Activated CD8-positive, alpha-beta T cell treated with anti-CD3 and anti-CD28 coated beads for 36 hours (primary cell): ENCODE measurements around the gene OVCA2. TPM values are rescaled to one million over a fixed set of nuclear protein-coding genes. Genes with fewer than 3 reads are reported as not detected.

ENCODE experiments used
- ATAC-seq: fragments of 200-7000 bp; cut with Tn5 transposase; one replicate; pipeline ENCODE4 v1.10.0; 2021; ENCODE audit warnings: mild to moderate bottlenecking, moderate library complexity
- CTCF ChIA-PET: fragments of 350-600 bp; sonication (Branson Sonifier 250); formaldehyde crosslinking; loops from one replicate; lab custom pipeline; 2021; ENCODE audit warnings: antibody characterized with exemption; lab: Charles Lee
- POLR2A ChIA-PET: fragments of 350-600 bp; sonication (Branson Sonifier 250); formaldehyde crosslinking; loops from one replicate; lab custom pipeline; 2021; ENCODE audit warnings: antibody characterized with exemption; lab: Charles Lee
- DNase-seq: peaks from one replicate; pipeline ENCODE4 v3.0.0-alpha.2; 2020
- H3K27ac Mint-ChIP-seq: one replicate; pipeline ENCODE4 v1.8.0; 2021; ENCODE audit warnings: mild to moderate bottlenecking, mixed read lengths
- H3K27me3 Mint-ChIP-seq: one replicate; pipeline ENCODE4 v1.8.0; 2021; ENCODE audit warnings: mixed read lengths
- H3K36me3 Mint-ChIP-seq: one replicate; pipeline ENCODE4 v1.8.0; 2021; ENCODE audit warnings: low read depth, mixed read lengths
- H3K4me1 Mint-ChIP-seq: one replicate; pipeline ENCODE4 v1.8.0; 2021; ENCODE audit warnings: low read depth, mixed read lengths
- H3K4me3 Mint-ChIP-seq: one replicate; pipeline ENCODE4 v1.8.0; 2021; ENCODE audit warnings: mild to moderate bottlenecking, moderate library complexity, mixed read lengths
- H3K9me3 Mint-ChIP-seq: one replicate; pipeline ENCODE4 v1.8.0; 2021; ENCODE audit warnings: mixed read lengths
- CTCF ChIP-seq: fragments of 200-600 bp; IDR thresholded peaks from one replicate; pipeline ENCODE4 v1.8.0; 2022; ENCODE audit warnings: antibody characterized with exemption, mild to moderate bottlenecking
- intact Hi-C: fragments of 100-400 bp; cut with micrococcal nuclease; formaldehyde crosslinking; loops from one replicate; pipeline ENCODE4 v1.10.0; 2022
- total RNA-seq, 2 experiments: library from RNA; stranded (reverse); gene quantifications; one replicate each; pipeline ENCODE4 v1.2.3, GENCODE V29; 2021

OVCA2 gene
- total RNA-seq, 2 experiments from 2014 or later: 28.0 to 28.5 TPM

GRCh38 chr17:2060681-2061440, 19.0 kb downstream of the OVCA2 start:
- Mint-ChIP-seq H3K36me3 (peaks cover 62% of the 10 kb centered on the region), H3K27ac (no peak overlapping the region), H3K4me1 (peaks cover 13% of the 10 kb centered on the region), H3K9me3 (no peaks in the 10 kb centered on the region), H3K27me3 (no peaks in the 10 kb centered on the region), H3K4me3 (no peak overlapping the region)
- POLR2A ChIA-PET: interaction anchor here (0.6 to 1.3 kb wide), 4 partner anchors 25 to 154 kb away, joined by 3 to 5 read pairs (median 4); no protein-coding TSS in a partner anchor
- CTCF ChIA-PET: interaction anchor here (8.1 to 8.5 kb wide), 2 partner anchors 7 to 188 kb away, joined by 121 to 239 read pairs; no protein-coding TSS in a partner anchor
- no peak for ATAC-seq
- intact Hi-C loops: no loop called here
- TF ChIP-seq CTCF: no peak
- no peak for DNase-seq

GRCh38 chr17:2061441-2061958, 19.7 kb downstream of the OVCA2 start:
- intact Hi-C loops: no loop called here
- CTCF ChIA-PET: no interaction called here

GRCh38 chr17:2062571-2063183, 20.9 kb downstream of the OVCA2 start:
- ATAC-seq (no peak), DNase-seq (no peak)
- H3K36me3 Mint-ChIP-seq: peaks cover 68% of the 10 kb centered on the region
- no peak overlapping the region for H3K4me3 Mint-ChIP-seq
- ChIA-PET CTCF (no interaction called here), POLR2A (interaction anchor here (1.5 to 2.0 kb wide), 2 partner anchors 10 to 191 kb away, joined by 3 to 5 read pairs; no protein-coding TSS in a partner anchor)
- H3K4me1 Mint-ChIP-seq: peaks cover 20% of the 10 kb centered on the region
- TF ChIP-seq CTCF: no peak
- H3K9me3 Mint-ChIP-seq: no peaks in the 10 kb centered on the region
- H3K27me3 Mint-ChIP-seq: no peaks in the 10 kb centered on the region
- intact Hi-C loops: no loop called here
- H3K27ac Mint-ChIP-seq: peak overlapping the region; percentile 37

More at GRCh38 chr17:2061441-2061958, 19.7 kb downstream of the OVCA2 start:
- DNase-seq (no peak), ATAC-seq (no peak)
- peaks cover 64% of the 10 kb centered on the region for H3K36me3 Mint-ChIP-seq
- peaks cover 13% of the 10 kb centered on the region for H3K4me1 Mint-ChIP-seq
- no peak overlapping the region for H3K4me3 Mint-ChIP-seq
- POLR2A ChIA-PET: interaction anchor here (0.6 to 1.5 kb wide), 2 partner anchors 44 to 193 kb away, joined by 3 read pairs; no protein-coding TSS in a partner anchor
- TF ChIP-seq CTCF: no peak
- H3K9me3 Mint-ChIP-seq: no peaks in the 10 kb centered on the region
- H3K27me3 Mint-ChIP-seq: no peaks in the 10 kb centered on the region
- no peak overlapping the region for H3K27ac Mint-ChIP-seq

- Mint-ChIP-seq H3K4me3 (no peak overlapping the region), H3K27ac (peak overlapping the region; percentile 37), H3K9me3 (no peaks in the 10 kb centered on the region), H3K36me3 (peaks cover 69% of the 10 kb centered on the region), H3K4me1 (peaks cover 27% of the 10 kb centered on the region), H3K27me3 (no peaks in the 10 kb centered on the region)
- no peak for ATAC-seq
- peak; percentile 56 for DNase-seq
- ChIA-PET CTCF (interaction anchor here (1.1 to 10.3 kb wide), 3 partner anchors 7 to 182 kb away, joined by 3 to 121 read pairs (median 30); partner anchors contain the start of gene HIC1), POLR2A (interaction anchor here (1.1 to 2.0 kb wide), 3 partner anchors 9 to 191 kb away, joined by 3 to 5 read pairs (median 3); no protein-coding TSS in a partner anchor)
- TF ChIP-seq CTCF: no peak
- intact Hi-C loops: no loop called here
These were observed 21.7 kb downstream of the OVCA2 start for GRCh38 chr17:2063261-2064146.
